GM23248 (cell line): ENCODE results near the gene AGAP2.

Source experiments
- EZH2 ChIP-seq: fragments of 200-600 bp; sonication (generic); IDR thresholded peaks from 2 replicates; pipeline ENCODE4 v1.6.1; 2018; ENCODE audit warnings: antibody characterized with exemption, mild to moderate bottlenecking; ENCODE audit not compliant: insufficient read depth, poor library complexity, severe bottlenecking
- EZH2phosphoT487 ChIP-seq: fragments of 200-600 bp; sonication (generic); IDR thresholded peaks from 2 replicates; pipeline ENCODE4 v1.6.1; 2018; ENCODE audit warnings: antibody characterized with exemption, moderate library complexity, mild to moderate bottlenecking, low read depth; ENCODE audit not compliant: insufficient read depth

GRCh38 chr12:57707250-57707649 is 31.3 kb downstream of the AGAP2 start:
- TF ChIP-seq EZH2 (no peak), EZH2phosphoT487 (no peak)
